Prostate gland (tissue), 2 donors: ENCODE data around the gene ATP9B. TPM values are rescaled to one million over a fixed set of nuclear protein-coding genes. Genes with fewer than 3 reads are reported as not detected.

Source experiments
- DNase-seq: peaks from one replicate; pipeline ENCODE4 v3.0.0-alpha.2; 2019; ENCODE audit warnings: low spot score
- H3K27ac ChIP-seq, 2 donors: fragments of 200-600 bp; sonication (generic); 2 replicates each; pipeline ENCODE4 v1.5.1; 2017 to 2019
- H3K27me3 ChIP-seq: fragments of 200-600 bp; sonication (generic); replicated peaks from 2 replicates; pipeline ENCODE4 v1.5.1; 2019; ENCODE audit not compliant: insufficient read depth
- H3K36me3 ChIP-seq, 2 donors: fragments of 200-600 bp; sonication (generic); 1 replicate in 1 of 2; 2 replicates in 1 of 2; pipeline versions ENCODE4 v1.5.1 to v1.8.1; 2017 to 2019
- H3K4me1 ChIP-seq: fragments of 200-600 bp; sonication (generic); replicated peaks from 2 replicates; pipeline ENCODE4 v1.5.1; 2019
- H3K4me3 ChIP-seq, 2 donors: fragments of 200-600 bp; sonication (generic); 2 replicates each; pipeline ENCODE4 v1.5.1; 2017 to 2019
- H3K9me3 ChIP-seq: fragments of 200-600 bp; sonication (generic); 2 replicates; pipeline ENCODE4 v1.5.1; 2017
- CTCF ChIP-seq, 4 experiments: fragments of 200-600 bp in 2 of 4; fragments of 450-650 bp in 2 of 4; sonication (generic) in 2 of 4; IDR thresholded peaks; 1 replicate in 3 of 4; 2 replicates in 1 of 4; pipeline ENCODE4 v1.5.1; 2016 to 2019; ENCODE audit warnings: antibody characterized with exemption in 4 of 4, mild to moderate bottlenecking in 2 of 4, moderate library complexity in 2 of 4
- POLR2A ChIP-seq: fragments of 450-650 bp; IDR thresholded peaks from one replicate; pipeline ENCODE4 v1.6.1; 2016; ENCODE audit warnings: antibody characterized with exemption, mild to moderate bottlenecking
- POLR2AphosphoS5 ChIP-seq: sonication (generic); formaldehyde crosslinking; IDR thresholded peaks from one replicate; pipeline ENCODE4 v1.6.1; 2017; ENCODE audit warnings: antibody characterized with exemption
- WGBS: methylation state at CpG from one replicate; pipeline ENCODE4 v1.1.5; 2018; 5-methylcytosine and 5-hydroxymethylcytosine counted together
- intact Hi-C: fragments of 100-400 bp; cut with DNase I; formaldehyde crosslinking; loops from one replicate; pipeline ENCODE4 v1.14.2; 2022
- total RNA-seq, 2 donors: library from RNA; depleted of rRNA; stranded (reverse); fragments of >200 nt; gene quantifications; one replicate each; pipeline ENCODE4 v1.1.0, GENCODE V29; 2016

ATP9B gene
- total RNA-seq, 2 donors from 2014 or later: 33.8 to 55.6 TPM

GRCh38 chr18:79426376-79427300 is 357.4 kb downstream of the ATP9B start:
- Histone ChIP-seq H3K9me3 (no peaks in the 10 kb centered on the region), H3K27me3 (no peaks in the 10 kb centered on the region), H3K4me1 (no peaks in the 10 kb centered on the region), H3K27ac (no peak overlapping the region), H3K4me3 (no peak overlapping the region), H3K36me3 (no peaks in the 10 kb centered on the region)
- WGBS: 80% methylated on average over 22 of the region's 37 CpGs
- intact Hi-C loops: no loop called here
- TF ChIP-seq POLR2AphosphoS5: no peak
- no peak for TF ChIP-seq POLR2A
- TF ChIP-seq CTCF (IDR thresholded peaks at IDR 0.05): no peak
- DNase-seq: no peak

- intact Hi-C loops: no loop called here
- whole genome bisulfite sequencing: 88% methylated on average over 26 of the region's 29 CpGs
- H3K27me3 ChIP-seq: no peaks in the 10 kb centered on the region
- no peak overlapping the region for H3K4me3 ChIP-seq
- TF ChIP-seq CTCF (IDR thresholded peaks at IDR 0.05) (no peak), POLR2A (no peak), POLR2AphosphoS5 (no peak)
- no peaks in the 10 kb centered on the region for H3K36me3 ChIP-seq
- no peaks in the 10 kb centered on the region for H3K4me1 ChIP-seq
- DNase-seq: no peak
- no peaks in the 10 kb centered on the region for H3K9me3 ChIP-seq
- no peak overlapping the region for H3K27ac ChIP-seq
Observed at GRCh38 chr18:79427368-79428225, 358.4 kb downstream of the ATP9B start.

Other genes with a start within 250 kb of the ATP9B start
- 10 to 100 TPM in 1 of 2 donors, 1 to 10 TPM in 1; 3.0 to 40.8 TPM for gene SALL3, start 89.6 kb upstream of the ATP9B start, total RNA-seq